OCI-LY1 (cell line): ENCODE data around the gene FCRL5.

Source experiments
- CTCF ChIP-seq: fragments of 200-600 bp; sonication (generic), shearing (Covaris generic); IDR thresholded peaks from 2 replicates; pipeline ENCODE4 v1.5.1; 2017; ENCODE audit warnings: mild to moderate bottlenecking, antibody characterized with exemption, low read length, moderate library complexity, mixed read lengths
- EZH2 ChIP-seq: fragments of 200-600 bp; sonication (generic), shearing (Covaris generic); IDR thresholded peaks from 2 replicates; pipeline ENCODE4 v1.8.0; 2017; ENCODE audit warnings: borderline replicate concordance, mixed run types, mild to moderate bottlenecking, antibody characterized with exemption, low read length, moderate library complexity, mixed read lengths

GRCh38 chr1:157487096-157487495 lies 65.2 kb downstream of the FCRL5 start:
- TF ChIP-seq CTCF = no peak
- TF ChIP-seq EZH2 = no peak
